Measurements from ENCODE around the gene OR6C6.
"Not testable (repeated sequence)": the region's sequence is repeated elsewhere in the genome, so short reads cannot be mapped to it uniquely, and the experiment has no call there.

DNA sequence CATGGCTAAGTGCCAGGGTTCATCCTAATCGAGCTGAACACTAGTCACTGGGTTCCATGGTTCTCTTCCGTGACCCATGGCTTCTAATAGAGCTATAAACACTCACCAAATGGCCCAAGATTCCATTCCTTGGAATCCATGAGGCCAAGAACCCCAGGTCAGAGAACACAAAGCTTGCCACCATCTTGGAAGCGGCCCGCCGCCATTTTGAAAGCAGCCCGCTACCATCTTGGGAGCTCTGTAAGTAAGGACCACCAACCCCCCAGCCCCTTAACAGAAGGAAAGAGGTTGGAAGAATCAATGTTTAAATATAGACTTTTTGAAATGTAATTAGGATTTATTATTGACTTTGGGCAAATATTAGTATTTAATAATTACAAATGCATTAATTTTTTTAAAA lies 29.4 kb upstream of the OR6C6 start:
- TF ChIP-seq, protein P1, sequence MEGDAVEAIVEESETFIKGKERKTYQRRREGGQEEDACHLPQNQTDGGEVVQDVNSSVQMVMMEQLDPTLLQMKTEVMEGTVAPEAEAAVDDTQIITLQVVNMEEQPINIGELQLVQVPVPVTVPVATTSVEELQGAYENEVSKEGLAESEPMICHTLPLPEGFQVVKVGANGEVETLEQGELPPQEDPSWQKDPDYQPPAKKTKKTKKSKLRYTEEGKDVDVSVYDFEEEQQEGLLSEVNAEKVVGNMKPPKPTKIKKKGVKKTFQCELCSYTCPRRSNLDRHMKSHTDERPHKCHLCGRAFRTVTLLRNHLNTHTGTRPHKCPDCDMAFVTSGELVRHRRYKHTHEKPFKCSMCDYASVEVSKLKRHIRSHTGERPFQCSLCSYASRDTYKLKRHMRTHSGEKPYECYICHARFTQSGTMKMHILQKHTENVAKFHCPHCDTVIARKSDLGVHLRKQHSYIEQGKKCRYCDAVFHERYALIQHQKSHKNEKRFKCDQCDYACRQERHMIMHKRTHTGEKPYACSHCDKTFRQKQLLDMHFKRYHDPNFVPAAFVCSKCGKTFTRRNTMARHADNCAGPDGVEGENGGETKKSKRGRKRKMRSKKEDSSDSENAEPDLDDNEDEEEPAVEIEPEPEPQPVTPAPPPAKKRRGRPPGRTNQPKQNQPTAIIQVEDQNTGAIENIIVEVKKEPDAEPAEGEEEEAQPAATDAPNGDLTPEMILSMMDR (conservative IDR thresholded peaks at IDR 0.05; ENCODE audit: low read depth, low read length) = not testable (repeated sequence)
- TF ChIP-seq EZH2phosphoT487 (IDR thresholded peaks at IDR 0.05; ENCODE audit: borderline replicate concordance, low read length); EZH2 (IDR thresholded peaks at IDR 0.05; ENCODE audit: low read length, unreplicated experiment): not testable (repeated sequence)
